Ascending aorta (tissue), 2 donors: ENCODE results near the gene SEMA6B. TPM values are rescaled to one million over a fixed set of nuclear protein-coding genes. Genes with fewer than 3 reads are reported as not detected.

Experiments used
- DNase-seq, 2 donors: peaks; one replicate each; pipeline ENCODE4 v3.0.0-alpha.2; 2019; ENCODE audit warnings: low spot score in 2 of 2
- H3K27ac ChIP-seq, 2 donors: fragments of 200-600 bp; sonication (generic); one replicate each; pipeline ENCODE4 v1.5.1; 2016 to 2017; ENCODE audit warnings: mild to moderate bottlenecking in 1 of 2
- H3K27me3 ChIP-seq: fragments of 200-600 bp; sonication (generic); one replicate; pipeline ENCODE4 v1.5.1; 2017
- H3K36me3 ChIP-seq, 2 donors: fragments of 200-600 bp; sonication (generic); one replicate each; pipeline ENCODE4 v1.5.1; 2016
- H3K4me1 ChIP-seq, 2 donors: fragments of 200-600 bp; sonication (generic); one replicate each; pipeline ENCODE4 v1.5.1; 2016 to 2017; ENCODE audit warnings: mild to moderate bottlenecking in 1 of 2
- H3K4me3 ChIP-seq, 2 donors: fragments of 200-600 bp; sonication (generic); one replicate each; pipeline ENCODE4 v1.5.1; 2016 to 2017; ENCODE audit warnings: mild to moderate bottlenecking in 1 of 2
- H3K9me3 ChIP-seq, 2 donors: fragments of 200-600 bp; sonication (generic); one replicate each; pipeline ENCODE4 v1.5.1; 2016
- CTCF ChIP-seq, 3 experiments: fragments of 200-600 bp in 2 of 3; fragments of 450-650 bp in 1 of 3; sonication (generic) in 2 of 3; IDR thresholded peaks; one replicate each; pipeline ENCODE4 v1.5.1; 2016 to 2019; ENCODE audit warnings: antibody characterized with exemption in 3 of 3, mild to moderate bottlenecking in 1 of 3, moderate library complexity in 1 of 3
- intact Hi-C: fragments of 100-400 bp; cut with DNase I; formaldehyde crosslinking; loops from one replicate; pipeline ENCODE4 v1.15.1; 2023
- total RNA-seq: library from RNA; depleted of rRNA; stranded (reverse); fragments of >200 nt; gene quantifications from one replicate; pipeline ENCODE4 v1.1.0, GENCODE V29; 2016

Gene SEMA6B
- total RNA-seq, 1 donor from 2014 or later = 80.6 TPM

- peaks cover 34 to 58% of the 10 kb centered on the region in 2 donors for H3K36me3 ChIP-seq
- no peak overlapping the region for H3K27ac ChIP-seq
- H3K9me3 ChIP-seq = no peaks in the 10 kb centered on the region
- no peaks in the 10 kb centered on the region for H3K27me3 ChIP-seq
- H3K4me1 ChIP-seq = no peaks in the 10 kb centered on the region
- intact Hi-C loops = no loop called here
- TF ChIP-seq CTCF (IDR thresholded peaks at IDR 0.05) = no peak
- H3K4me3 ChIP-seq = no peak overlapping the region
- DNase-seq = no peak
Observed at GRCh38 chr19:4504297-4504701, 55.2 kb downstream of the SEMA6B start.

DNA sequence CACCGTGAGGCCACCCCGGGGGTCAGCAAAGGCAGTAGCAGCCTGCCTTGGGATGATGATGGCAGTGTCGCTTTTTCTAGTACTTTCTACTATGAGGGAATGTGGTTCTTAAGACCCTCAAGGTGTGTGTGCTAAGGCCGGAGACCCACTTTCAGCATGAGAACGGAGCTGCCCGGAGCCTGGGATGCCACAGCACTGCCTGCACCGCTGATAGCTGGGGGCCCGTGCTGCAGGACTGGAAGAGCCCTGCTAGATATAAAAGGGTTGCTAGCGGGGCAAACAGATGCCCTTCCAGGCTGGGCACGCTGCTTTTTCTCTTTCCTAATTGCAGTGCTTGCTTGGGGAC lies 55.7 kb downstream of the SEMA6B start:
- no peak overlapping the region for H3K4me3 ChIP-seq
- no peak overlapping the region for H3K27ac ChIP-seq
- TF ChIP-seq CTCF (IDR thresholded peaks at IDR 0.05) = no peak
- no peaks in the 10 kb centered on the region for H3K9me3 ChIP-seq
- intact Hi-C loops = no loop called here
- H3K36me3 ChIP-seq = peaks cover 39 to 61% of the 10 kb centered on the region in 2 donors
- no peaks in the 10 kb centered on the region for H3K4me1 ChIP-seq
- DNase-seq = no peak
- no peaks in the 10 kb centered on the region for H3K27me3 ChIP-seq

DNA sequence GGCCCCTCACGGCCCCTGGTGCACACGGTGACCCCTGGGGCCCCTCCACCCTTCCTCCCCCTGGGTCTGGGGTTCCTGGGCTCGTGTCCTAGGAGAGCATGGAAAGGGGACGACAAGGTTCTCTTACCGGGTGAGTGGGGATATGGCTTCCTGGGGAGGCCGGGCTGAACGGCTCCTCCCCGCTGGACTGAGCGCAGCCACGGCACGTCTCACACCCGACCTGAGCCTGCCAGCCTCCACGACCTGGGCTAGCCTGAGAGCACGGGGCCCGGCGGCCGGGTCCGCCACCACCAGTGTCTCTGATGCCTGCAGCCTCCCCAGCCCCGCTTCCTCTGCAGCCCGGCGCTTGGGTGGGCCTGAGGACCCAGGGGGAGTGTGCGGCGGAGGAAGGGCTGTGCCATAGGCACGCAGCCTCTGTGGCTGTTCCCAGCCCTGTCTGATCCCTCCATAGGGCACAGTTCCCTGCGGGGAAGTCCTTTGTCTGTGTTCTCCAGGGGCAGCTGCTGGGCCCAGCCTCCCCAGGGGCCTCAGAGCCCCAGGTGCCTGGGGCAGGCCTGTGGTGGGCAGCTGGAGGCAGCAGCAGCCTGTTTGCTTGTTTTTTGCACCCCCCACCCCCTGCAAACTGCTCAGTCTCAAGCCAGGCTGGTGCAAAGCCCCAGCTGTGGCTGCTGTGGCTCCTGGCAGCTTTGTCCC lies 56.2 kb downstream of the SEMA6B start:
- intact Hi-C loops = no loop called here
- Histone ChIP-seq H3K4me1 (no peaks in the 10 kb centered on the region), H3K4me3 (no peak overlapping the region), H3K27ac (no peak overlapping the region), H3K9me3 (no peaks in the 10 kb centered on the region), H3K27me3 (no peaks in the 10 kb centered on the region), H3K36me3 (peaks cover 43 to 66% of the 10 kb centered on the region in 2 donors)
- DNase-seq = no peak
- TF ChIP-seq CTCF (IDR thresholded peaks at IDR 0.05) = no peak

DNA sequence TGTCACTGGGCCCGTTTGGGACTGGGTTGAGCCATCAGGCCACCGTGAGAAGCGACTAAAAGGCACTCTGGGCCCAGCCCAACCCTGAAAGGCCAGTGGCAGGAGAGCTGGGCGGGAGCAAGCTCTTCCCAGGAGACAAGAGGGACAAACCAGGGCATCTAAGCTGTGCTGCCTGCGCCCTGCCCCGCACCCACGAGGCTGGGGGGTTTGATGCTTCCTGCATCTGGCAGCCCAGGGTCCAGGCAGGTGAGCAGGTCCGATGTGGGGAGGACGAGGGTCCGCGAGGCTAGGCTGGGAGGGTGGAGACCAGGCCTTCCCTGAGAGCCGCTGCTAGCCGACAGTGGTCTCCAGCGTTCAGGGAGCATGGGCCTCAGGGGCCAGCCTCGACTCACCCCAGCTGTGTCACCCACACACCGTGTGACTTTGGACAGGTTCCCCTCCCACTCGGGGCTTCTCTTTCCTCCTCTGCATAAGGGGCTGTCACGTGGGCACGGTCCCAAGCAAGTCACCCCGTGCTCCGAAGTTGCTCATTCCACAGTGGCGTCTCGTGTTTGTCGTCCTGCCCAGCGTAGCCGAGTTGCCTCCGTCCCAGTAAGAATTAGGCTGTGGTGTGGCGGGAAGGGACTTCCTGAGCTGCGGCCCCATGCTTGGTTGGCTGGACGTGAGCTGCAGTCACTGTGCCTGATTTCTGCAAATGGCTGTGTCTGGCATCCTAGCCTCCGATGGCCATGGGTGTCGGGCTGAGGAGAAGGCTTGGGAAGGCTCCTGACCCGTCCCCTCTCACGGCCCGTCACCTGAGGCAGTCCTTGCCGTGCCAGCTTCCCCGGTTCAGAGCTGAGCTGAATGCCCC lies 57.0 kb downstream of the SEMA6B start:
- TF ChIP-seq CTCF (IDR thresholded peaks at IDR 0.05) = no peak
- H3K36me3 ChIP-seq = peaks cover 51 to 73% of the 10 kb centered on the region in 2 donors
- H3K4me3 ChIP-seq = no peak overlapping the region
- DNase-seq = no peak
- no peaks in the 10 kb centered on the region for H3K9me3 ChIP-seq
- H3K27ac ChIP-seq = no peak overlapping the region
- no peaks in the 10 kb centered on the region for H3K4me1 ChIP-seq
- no peaks in the 10 kb centered on the region for H3K27me3 ChIP-seq
- intact Hi-C loops = no loop called here

DNA sequence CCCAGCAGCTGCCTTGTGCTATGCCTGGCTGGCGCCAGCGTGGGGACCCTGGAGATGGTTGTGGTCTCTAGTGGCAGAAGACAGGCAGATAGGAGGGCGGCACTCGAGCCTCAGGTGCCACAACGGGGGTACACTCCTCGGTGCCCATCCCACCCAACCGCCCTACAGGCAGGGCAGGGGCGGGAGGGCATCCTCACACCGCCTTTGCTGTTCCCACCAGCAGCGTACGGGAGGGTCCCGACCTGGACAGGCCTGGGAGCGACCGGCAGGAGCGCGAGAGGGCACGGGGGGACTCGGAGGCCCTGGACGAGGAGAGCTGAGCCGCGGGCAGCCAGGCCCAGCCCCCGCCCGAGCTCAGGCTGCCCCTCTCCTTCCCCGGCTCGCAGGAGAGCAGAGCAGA lies 57.8 kb downstream of the SEMA6B start:
- Histone ChIP-seq H3K27ac (no peak overlapping the region), H3K4me3 (no peak overlapping the region), H3K9me3 (no peaks in the 10 kb centered on the region), H3K27me3 (no peaks in the 10 kb centered on the region), H3K4me1 (no peaks in the 10 kb centered on the region), H3K36me3 (peaks cover 58 to 80% of the 10 kb centered on the region in 2 donors)
- intact Hi-C loops = no loop called here
- no peak for TF ChIP-seq CTCF (IDR thresholded peaks at IDR 0.05)
- DNase-seq = no peak
